ENCODE results near the gene TUBB1. TPM values are rescaled to one million over a fixed set of nuclear protein-coding genes. Genes with fewer than 3 reads are reported as not detected.

TUBB1 gene
- total and polyA plus RNA-seq, 2 of the 13 experiments (the other 11 are each of a cell fraction or from before 2014, with no cell fraction given): 0.11 to 57.6 TPM

GRCh38 chr20:59020938-59021551 is 1.8 kb downstream of the TUBB1 start:
- DNase-seq (ENCODE audit: low spot score) (no peak), ATAC-seq (no peak), FAIRE-seq (no peak)
- Histone ChIP-seq H3K9me3 (ENCODE audit: low read length) (no peaks in the 10 kb centered on the region), H3K4me1 (ENCODE audit: insufficient read depth, low read length) (peaks cover 45% of the 10 kb centered on the region), H3K27me3 (ENCODE audit: control insufficient read depth in 1 of 2, insufficient read depth in 2 of 2, low read length in 2 of 2) (no peaks in the 10 kb centered on the region), H3K36me3 (replicated peaks in 1 of 2; ENCODE audit: control insufficient read depth in 1 of 2, insufficient read depth in 2 of 2, low read length in 2 of 2) (peaks cover 17 to 37% of the 10 kb centered on the region in 2 experiments), H3K4me3 (replicated peaks in 1 of 3; ENCODE audit: insufficient read depth in 1 of 3, low read depth in 2 of 3, low read length in 3 of 3) (no peak overlapping the region), H3K4me2 (ENCODE audit: low read depth, low read length) (no peak overlapping the region), H4K20me1 (ENCODE audit: insufficient read depth, low read length) (no peaks in the 10 kb centered on the region), H3K9ac (ENCODE audit: insufficient read depth, low read depth, low read length) (no peak overlapping the region), H3K79me2 (ENCODE audit: insufficient read depth, low read length) (peaks cover 12% of the 10 kb centered on the region), H2AFZ (ENCODE audit: low read length) (no peak overlapping the region), H3K27ac (ENCODE audit: extremely low read length, insufficient read depth, low read length) (no peak overlapping the region)
- POLR2A ChIA-PET: interaction anchor here (2.1 kb wide), 1 partner anchor 11 kb away, joined by 11 read pairs; the partner anchor contains the start of gene ATP5F1E
- CTCF ChIA-PET (ENCODE audit: low intra/inter-chr PET ratio, low total read pairs): no interaction called here
- TF ChIP-seq ZNF644 (CRISPR knock-in tag; IDR thresholded peaks at IDR 0.05; ENCODE audit: low read depth) (no peak), POLR2G (IDR thresholded peaks at IDR 0.05; ENCODE audit: low read depth, low read length) (peak; percentile 41), RBM22 (optimal IDR thresholded peaks at IDR 0.05; ENCODE audit: low read length) (peak; percentile 35), ZMYM2 (CRISPR knock-in tag; IDR thresholded peaks at IDR 0.05) (no peak), CBX5 (CRISPR knock-in tag; IDR thresholded peaks at IDR 0.05; ENCODE audit: borderline replicate concordance) (no peak), KLF12 (CRISPR knock-in tag; IDR thresholded peaks at IDR 0.05; ENCODE audit: borderline replicate concordance) (no peak), MAFK (conservative IDR thresholded peaks at IDR 0.05 in 1 of 2, IDR thresholded peaks at IDR 0.05 in 1 of 2; ENCODE audit: low read length in 2 of 2) (peak; percentile 21 to 44; a peak in 1 of 4 replicates), CENPBD1 (CRISPR knock-in tag; IDR thresholded peaks at IDR 0.05; ENCODE audit: borderline replicate concordance, low read depth) (no peak), CBFB (CRISPR knock-in tag; IDR thresholded peaks at IDR 0.05) (no peak)
- in situ Hi-C loops (cut with HindIII; ENCODE audit: extremely low pct_ligation_motif_present, low pct_unique_long_range_greater_than_20kb): no loop called here
- no TSS peak for BruUV-seq (replicated peaks)
- 96% methylated on average over 5 of the region's 5 CpGs for WGBS (ENCODE audit: low lambda C conversion rate)
- intact Hi-C loops (cut with micrococcal nuclease; ENCODE audit: unreplicated experiment): no loop called here
